ENCODE data around the gene GTF3C5.

DNA sequence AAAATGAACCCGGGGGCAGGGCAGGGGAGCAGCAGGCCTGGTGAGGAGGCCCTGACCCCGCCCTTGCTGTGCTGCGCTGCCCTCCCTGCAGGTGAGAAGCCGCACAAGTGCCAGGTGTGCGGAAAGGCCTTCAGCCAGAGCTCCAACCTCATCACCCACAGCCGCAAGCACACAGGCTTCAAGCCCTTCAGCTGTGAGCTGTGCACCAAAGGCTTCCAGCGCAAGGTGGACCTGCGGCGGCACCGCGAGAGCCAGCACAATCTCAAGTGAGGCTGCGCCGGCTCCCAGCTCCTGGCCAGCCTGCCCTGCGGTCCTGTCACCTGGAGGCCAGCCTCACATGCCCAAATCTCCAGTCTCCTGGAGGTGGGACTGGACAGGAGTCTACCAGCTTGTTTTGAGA is 40.0 kb upstream of the GTF3C5 start:
- TF ChIP-seq, protein P1, sequence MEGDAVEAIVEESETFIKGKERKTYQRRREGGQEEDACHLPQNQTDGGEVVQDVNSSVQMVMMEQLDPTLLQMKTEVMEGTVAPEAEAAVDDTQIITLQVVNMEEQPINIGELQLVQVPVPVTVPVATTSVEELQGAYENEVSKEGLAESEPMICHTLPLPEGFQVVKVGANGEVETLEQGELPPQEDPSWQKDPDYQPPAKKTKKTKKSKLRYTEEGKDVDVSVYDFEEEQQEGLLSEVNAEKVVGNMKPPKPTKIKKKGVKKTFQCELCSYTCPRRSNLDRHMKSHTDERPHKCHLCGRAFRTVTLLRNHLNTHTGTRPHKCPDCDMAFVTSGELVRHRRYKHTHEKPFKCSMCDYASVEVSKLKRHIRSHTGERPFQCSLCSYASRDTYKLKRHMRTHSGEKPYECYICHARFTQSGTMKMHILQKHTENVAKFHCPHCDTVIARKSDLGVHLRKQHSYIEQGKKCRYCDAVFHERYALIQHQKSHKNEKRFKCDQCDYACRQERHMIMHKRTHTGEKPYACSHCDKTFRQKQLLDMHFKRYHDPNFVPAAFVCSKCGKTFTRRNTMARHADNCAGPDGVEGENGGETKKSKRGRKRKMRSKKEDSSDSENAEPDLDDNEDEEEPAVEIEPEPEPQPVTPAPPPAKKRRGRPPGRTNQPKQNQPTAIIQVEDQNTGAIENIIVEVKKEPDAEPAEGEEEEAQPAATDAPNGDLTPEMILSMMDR (conservative IDR thresholded peaks at IDR 0.05 in 1 of 2, IDR thresholded peaks at IDR 0.05 in 1 of 2; ENCODE audit: low read depth in 1 of 2, low read length in 2 of 2): no peak
- TF ChIP-seq EZH2 (IDR thresholded peaks at IDR 0.05; ENCODE audit: low read length, missing control alignments): no peak
